Nephron progenitor cell (in vitro differentiated cells): ENCODE measurements around the gene TUBAL3.
"Not testable (repeated sequence)": the region's sequence is repeated elsewhere in the genome, so short reads cannot be mapped to it uniquely, and the experiment has no call there.

Source experiments
- DNase-seq: peaks from one replicate; pipeline ENCODE4 v3.0.0; 2021
- H3K27ac Mint-ChIP-seq: 2 replicates; pipeline ENCODE4 v1.8.0; 2021; ENCODE audit warnings: mild to moderate bottlenecking, moderate library complexity, mixed read lengths
- H3K27me3 Mint-ChIP-seq: 2 replicates; pipeline ENCODE4 v1.8.0; 2021; ENCODE audit warnings: mild to moderate bottlenecking, low read depth, mixed read lengths; ENCODE audit not compliant: poor library complexity
- H3K36me3 Mint-ChIP-seq: 2 replicates; pipeline ENCODE4 v1.8.0; 2021; ENCODE audit warnings: low read depth, mixed read lengths
- H3K4me1 Mint-ChIP-seq: 2 replicates; pipeline ENCODE4 v1.8.0; 2021; ENCODE audit warnings: mixed read lengths
- H3K4me3 Mint-ChIP-seq: 2 replicates; pipeline ENCODE4 v1.8.0; 2021; ENCODE audit warnings: mild to moderate bottlenecking, moderate library complexity, mixed read lengths
- H3K9me3 Mint-ChIP-seq: 2 replicates; pipeline ENCODE4 v1.8.0; 2021; ENCODE audit warnings: mild to moderate bottlenecking, moderate library complexity, mixed read lengths
- CTCF ChIP-seq: fragments of 200-600 bp; sonication (generic); IDR thresholded peaks from 2 replicates; pipeline ENCODE4 v1.5.0; 2021; ENCODE audit warnings: antibody characterized with exemption

The TUBAL3 gene

GRCh38 chr10:5411941-5412276 lies 7.3 kb upstream of the TUBAL3 start:
- Mint-ChIP-seq H3K36me3 (no peaks in the 10 kb centered on the region), H3K27me3 (peaks cover 3% of the 10 kb centered on the region), H3K9me3 (peaks cover 42% of the 10 kb centered on the region), H3K4me3 (no peak overlapping the region), H3K27ac (no peak overlapping the region), H3K4me1 (peaks cover 4% of the 10 kb centered on the region)
- no peak for DNase-seq
- no peak for TF ChIP-seq CTCF

- peaks cover 39% of the 10 kb centered on the region for H3K9me3 Mint-ChIP-seq
- not testable (repeated sequence) for H3K27me3 Mint-ChIP-seq, H3K36me3 Mint-ChIP-seq, H3K4me3 Mint-ChIP-seq, H3K27ac Mint-ChIP-seq, H3K4me1 Mint-ChIP-seq, DNase-seq
Observed at GRCh38 chr10:5410787-5411186, 6.2 kb upstream of the TUBAL3 start.

GRCh38 chr10:5406918-5407317 lies 2.3 kb upstream of the TUBAL3 start:
- no peak for DNase-seq
- Mint-ChIP-seq H3K4me1 (no peaks in the 10 kb centered on the region), H3K9me3 (peaks cover 37% of the 10 kb centered on the region), H3K4me3 (no peak overlapping the region), H3K27ac (no peak overlapping the region), H3K27me3 (peaks cover 7% of the 10 kb centered on the region), H3K36me3 (no peaks in the 10 kb centered on the region)
- no peak for TF ChIP-seq CTCF

- Mint-ChIP-seq H3K9me3 (peaks cover 17% of the 10 kb centered on the region), H3K4me1 (no peaks in the 10 kb centered on the region), H3K27me3 (peaks cover 8% of the 10 kb centered on the region), H3K36me3 (no peaks in the 10 kb centered on the region), H3K27ac (no peak overlapping the region), H3K4me3 (no peak overlapping the region)
- DNase-seq = no peak
- TF ChIP-seq CTCF = no peak
Observed at GRCh38 chr10:5402798-5403197, 1.8 kb downstream of the TUBAL3 start.

- H3K4me1 Mint-ChIP-seq = no peaks in the 10 kb centered on the region
- no peaks in the 10 kb centered on the region for H3K9me3 Mint-ChIP-seq
- H3K36me3 Mint-ChIP-seq = no peaks in the 10 kb centered on the region
- no peak for DNase-seq
- TF ChIP-seq CTCF = no peak
- peaks cover 8% of the 10 kb centered on the region for H3K27me3 Mint-ChIP-seq
- H3K4me3 Mint-ChIP-seq = no peak overlapping the region
- no peak overlapping the region for H3K27ac Mint-ChIP-seq
Observed at GRCh38 chr10:5400468-5401240, 4.0 kb downstream of the TUBAL3 start.

GRCh38 chr10:5399332-5399731 lies 5.3 kb downstream of the TUBAL3 start:
- H3K27ac Mint-ChIP-seq = no peak overlapping the region
- DNase-seq = no peak
- H3K36me3 Mint-ChIP-seq = no peaks in the 10 kb centered on the region
- no peaks in the 10 kb centered on the region for H3K9me3 Mint-ChIP-seq
- H3K27me3 Mint-ChIP-seq = peaks cover 8% of the 10 kb centered on the region
- TF ChIP-seq CTCF = no peak
- no peak overlapping the region for H3K4me3 Mint-ChIP-seq
- H3K4me1 Mint-ChIP-seq = no peaks in the 10 kb centered on the region
